GM12872 (cell line): ENCODE data around the gene OTOF.

Experiments used
- CTCF ChIP-seq: IDR thresholded peaks from 3 replicates; pipeline ENCODE4 v1.5.1; 2011; ENCODE audit warnings: low read depth, mild to moderate bottlenecking, low read length, moderate library complexity; ENCODE audit not compliant: insufficient read depth

The OTOF gene

GRCh38 chr2:26438926-26439325, 39.0 kb downstream of the OTOF start:
- no peak for TF ChIP-seq CTCF

DNA sequence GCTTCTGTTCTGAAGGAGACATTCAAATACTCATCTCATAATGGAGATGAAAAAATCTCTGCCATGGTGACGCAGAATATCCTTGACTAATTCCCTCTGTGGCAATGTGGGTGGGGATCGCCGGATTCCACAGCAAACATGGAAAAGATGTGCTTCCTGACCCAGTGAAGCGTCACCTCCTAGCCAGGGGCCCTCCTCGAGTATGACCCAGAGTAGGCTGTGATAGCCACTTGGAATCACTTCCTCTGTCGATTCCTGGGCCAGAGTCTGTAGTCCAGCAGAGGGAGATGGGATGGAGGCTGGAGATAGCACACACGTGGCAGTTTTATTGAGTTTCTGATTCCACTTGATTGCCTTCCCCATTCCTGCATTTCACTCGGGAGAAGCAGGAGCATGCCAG, 39.4 kb downstream of the OTOF start:
- no peak for TF ChIP-seq CTCF

GRCh38 chr2:26435106-26435505, 42.8 kb downstream of the OTOF start:
- no peak for TF ChIP-seq CTCF

- no peak for TF ChIP-seq CTCF
These were observed 45.1 kb downstream of the OTOF start for GRCh38 chr2:26432859-26433258.

DNA sequence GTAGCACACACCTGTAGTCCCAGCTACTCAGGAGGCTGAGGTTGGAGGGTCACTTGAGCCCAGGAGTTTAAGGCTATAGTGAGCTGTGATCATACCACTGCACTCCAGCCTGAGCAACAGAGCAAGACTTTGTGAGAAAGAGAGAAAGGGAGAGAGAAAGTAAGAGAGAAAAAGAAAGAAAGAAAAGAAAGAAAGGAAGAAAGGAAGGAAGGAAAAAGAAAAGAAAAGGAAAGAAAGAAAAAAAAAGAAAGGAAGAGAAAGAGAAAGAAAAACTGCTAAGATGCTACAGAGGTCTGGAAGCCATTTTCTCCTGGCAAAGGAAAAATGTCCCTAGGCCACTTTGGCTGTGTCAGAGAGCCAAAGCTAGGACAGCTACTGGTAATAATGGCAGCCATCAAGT, 45.6 kb downstream of the OTOF start:
- TF ChIP-seq CTCF = no peak

- TF ChIP-seq CTCF = no peak
These were observed 47.1 kb downstream of the OTOF start for GRCh38 chr2:26430826-26431225.

DNA sequence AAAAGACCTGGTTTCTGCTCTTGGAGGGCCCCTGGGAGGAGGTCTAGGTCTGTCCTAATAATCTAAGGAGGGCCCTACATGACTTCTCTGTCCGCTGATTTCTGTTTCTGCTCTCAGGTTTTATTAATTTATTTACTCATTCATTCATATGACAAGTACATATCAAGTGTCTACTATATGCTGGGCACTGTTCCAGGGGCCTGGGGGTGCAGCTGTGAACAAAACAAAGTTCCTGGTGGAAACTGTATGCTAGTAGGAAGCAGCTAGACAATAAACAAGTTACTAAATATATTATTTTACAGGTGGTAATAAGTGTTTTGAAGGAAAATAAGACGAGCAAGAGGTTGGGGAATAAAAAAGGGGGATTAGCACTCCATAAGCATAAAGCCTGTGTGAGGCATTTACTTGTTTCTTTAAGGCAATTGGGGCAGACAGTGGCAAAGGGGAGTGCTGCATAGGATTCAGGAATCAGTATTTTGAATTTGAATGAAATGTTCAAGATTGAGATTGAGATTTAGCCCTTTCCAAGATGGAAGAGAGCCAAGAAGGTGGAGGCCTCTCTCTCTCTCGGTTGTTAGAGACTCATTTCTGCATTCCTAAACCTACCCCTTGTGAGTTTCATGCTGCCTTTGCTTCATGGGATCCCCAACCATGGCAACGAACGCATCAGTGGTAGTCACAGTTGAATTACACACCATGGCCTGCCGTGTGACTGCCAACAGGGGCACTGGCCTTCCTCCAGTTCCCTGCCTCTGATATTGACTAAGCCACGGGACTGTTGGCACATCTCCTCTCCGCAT, 47.9 kb downstream of the OTOF start:
- no peak for TF ChIP-seq CTCF
